Vagina (tissue), 2 donors: ENCODE results near the gene ADAMTS9. TPM values are rescaled to one million over a fixed set of nuclear protein-coding genes. Genes with fewer than 3 reads are reported as not detected.

Source experiments
- DNase-seq, 2 donors: peaks; one replicate each; pipeline ENCODE4 v3.0.0-alpha.2; 2017; ENCODE audit errors: extremely low spot score in 2 of 2
- H3K27ac ChIP-seq: fragments of 200-600 bp; sonication (generic); one replicate; pipeline ENCODE4 v1.5.1; 2019
- H3K27me3 ChIP-seq: fragments of 200-600 bp; sonication (generic); one replicate; pipeline ENCODE4 v1.5.1; 2019
- H3K36me3 ChIP-seq, 2 donors: fragments of 200-600 bp; sonication (generic); one replicate each; pipeline ENCODE4 v1.5.1; 2017 to 2019
- H3K4me1 ChIP-seq: fragments of 200-600 bp; sonication (generic); one replicate; pipeline ENCODE4 v1.5.1; 2019
- H3K4me3 ChIP-seq, 2 donors: fragments of 200-600 bp; sonication (generic); 1 replicate in 1 of 2; 2 replicates in 1 of 2; pipeline ENCODE4 v1.5.1; 2016 to 2019
- H3K9me3 ChIP-seq: fragments of 200-600 bp; sonication (generic); one replicate; pipeline ENCODE4 v1.5.1; 2019
- CTCF ChIP-seq, 3 experiments: fragments of 450-650 bp in 2 of 3; fragments of 200-600 bp in 1 of 3; sonication (generic) in 1 of 3; IDR thresholded peaks; one replicate each; pipeline ENCODE4 v1.5.1; 2017 to 2019; ENCODE audit warnings: antibody characterized with exemption in 3 of 3, mild to moderate bottlenecking in 2 of 3, moderate library complexity in 2 of 3
- POLR2A ChIP-seq, 2 donors: fragments of 450-650 bp; IDR thresholded peaks; one replicate each; pipeline ENCODE4 v1.6.1; 2017; ENCODE audit warnings: antibody characterized with exemption in 2 of 2, mild to moderate bottlenecking in 2 of 2, moderate library complexity in 2 of 2
- POLR2AphosphoS5 ChIP-seq, 2 donors: sonication (generic); formaldehyde crosslinking; IDR thresholded peaks; one replicate each; pipeline ENCODE4 v1.9.0; 2017; ENCODE audit warnings: antibody characterized with exemption in 2 of 2, mild to moderate bottlenecking in 2 of 2, low read depth in 1 of 2; ENCODE audit not compliant: insufficient read depth in 1 of 2
- intact Hi-C: fragments of 100-400 bp; cut with DNase I; formaldehyde crosslinking; loops from one replicate; pipeline ENCODE4 v1.15.1; 2023
- total RNA-seq: library from RNA; depleted of rRNA; stranded (reverse); fragments of >200 nt; gene quantifications from one replicate; pipeline ENCODE4 v1.2.3, GENCODE V29; 2016

The ADAMTS9 gene
- 118 TPM for total RNA-seq

- intact Hi-C loops = loop anchor here (5.0 to 10.0 kb wide), 2 partner anchors 153 to 259 kb away; no protein-coding TSS in a partner anchor
Measured at GRCh38 chr3:64687781-64688604, at the start of gene ADAMTS9. Gene ADAMTS9, minus strand, starts transcription at chr3:64688000. Its CDS starts 343 bp downstream, at chr3:64687657.

GRCh38 chr3:64732576-64732975 lies 44.8 kb upstream of the ADAMTS9 start:
- TF ChIP-seq POLR2AphosphoS5 (IDR thresholded peaks at IDR 0.05; ENCODE audit: insufficient read depth in 1 of 2, low read depth in 1 of 2) (peak in 1 of 2 donors; percentile 12), POLR2A (IDR thresholded peaks at IDR 0.05) (no peak), CTCF (IDR thresholded peaks at IDR 0.05) (no peak)
- no peaks in the 10 kb centered on the region for H3K4me1 ChIP-seq
- no peak overlapping the region for H3K4me3 ChIP-seq
- intact Hi-C loops = no loop called here
- DNase-seq = no peak
- H3K27me3 ChIP-seq = no peaks in the 10 kb centered on the region
- H3K36me3 ChIP-seq = no peaks in the 10 kb centered on the region
- H3K27ac ChIP-seq = no peak overlapping the region
- H3K9me3 ChIP-seq = no peaks in the 10 kb centered on the region

More at GRCh38 chr3:64687781-64688604, at the start of gene ADAMTS9:
- peak; percentile 27 to 90 for TF ChIP-seq POLR2AphosphoS5 (IDR thresholded peaks at IDR 0.05; ENCODE audit: insufficient read depth in 1 of 2, low read depth in 1 of 2)
- TF ChIP-seq CTCF (IDR thresholded peaks at IDR 0.05) = no peak
- peak in 1 of 2 donors; percentile 74 for TF ChIP-seq POLR2A (IDR thresholded peaks at IDR 0.05)
- Histone ChIP-seq H3K27ac (peak within 1 kb of the TSS; percentile 97), H3K27me3 (no peaks in the 10 kb centered on the region), H3K4me1 (peaks cover 44% of the 10 kb centered on the region), H3K36me3 (no peaks in the 10 kb centered on the region), H3K4me3 (peak within 1 kb of the TSS; percentile 62 to 77), H3K9me3 (no peaks in the 10 kb centered on the region)
- DNase-seq = peak in 1 of 2 donors; percentile 93

- intact Hi-C loops = no loop called here
- H3K36me3 ChIP-seq = no peaks in the 10 kb centered on the region
- H3K4me3 ChIP-seq = no peak overlapping the region
- no peaks in the 10 kb centered on the region for H3K4me1 ChIP-seq
- no peaks in the 10 kb centered on the region for H3K27me3 ChIP-seq
- no peak overlapping the region for H3K27ac ChIP-seq
- no peak for DNase-seq
- no peaks in the 10 kb centered on the region for H3K9me3 ChIP-seq
- TF ChIP-seq POLR2AphosphoS5 (IDR thresholded peaks at IDR 0.05; ENCODE audit: insufficient read depth in 1 of 2, low read depth in 1 of 2) (no peak), POLR2A (IDR thresholded peaks at IDR 0.05) (no peak), CTCF (IDR thresholded peaks at IDR 0.05) (no peak)
Measured at GRCh38 chr3:64730681-64731080, 42.9 kb upstream of the ADAMTS9 start.

GRCh38 chr3:64728994-64729393 lies 41.2 kb upstream of the ADAMTS9 start:
- no peak overlapping the region for H3K27ac ChIP-seq
- intact Hi-C loops = no loop called here
- H3K9me3 ChIP-seq = no peaks in the 10 kb centered on the region
- H3K27me3 ChIP-seq = no peaks in the 10 kb centered on the region
- no peaks in the 10 kb centered on the region for H3K4me1 ChIP-seq
- no peaks in the 10 kb centered on the region for H3K36me3 ChIP-seq
- H3K4me3 ChIP-seq = no peak overlapping the region
- DNase-seq = no peak
- no peak for TF ChIP-seq POLR2AphosphoS5 (IDR thresholded peaks at IDR 0.05; ENCODE audit: insufficient read depth in 1 of 2, low read depth in 1 of 2)
- TF ChIP-seq POLR2A (IDR thresholded peaks at IDR 0.05) = no peak
- no peak for TF ChIP-seq CTCF (IDR thresholded peaks at IDR 0.05)

- Histone ChIP-seq H3K9me3 (no peaks in the 10 kb centered on the region), H3K27me3 (no peaks in the 10 kb centered on the region), H3K27ac (no peak overlapping the region), H3K36me3 (no peaks in the 10 kb centered on the region), H3K4me1 (no peaks in the 10 kb centered on the region), H3K4me3 (no peak overlapping the region)
- intact Hi-C loops = no loop called here
- no peak for DNase-seq
- TF ChIP-seq POLR2A (IDR thresholded peaks at IDR 0.05) (no peak), POLR2AphosphoS5 (IDR thresholded peaks at IDR 0.05; ENCODE audit: insufficient read depth in 1 of 2, low read depth in 1 of 2) (no peak), CTCF (IDR thresholded peaks at IDR 0.05) (no peak)
Measured at GRCh38 chr3:64728428-64728827, 40.6 kb upstream of the ADAMTS9 start.
